SK-N-SH (cell line): ENCODE measurements around the gene ASPSCR1.

Experiments
- JUND ChIP-seq: IDR thresholded peaks from 2 replicates; pipeline ENCODE4 v1.4.0; 2012
- MEF2A ChIP-seq: IDR thresholded peaks from 2 replicates; pipeline ENCODE4 v1.4.0; 2012; ENCODE audit warnings: low read depth, borderline replicate concordance
- POLR2AphosphoS5 ChIP-seq: IDR thresholded peaks from 2 replicates; pipeline ENCODE4 v1.6.1; 2012; ENCODE audit warnings: low read depth, low read length
- RAD21 ChIP-seq: IDR thresholded peaks from 2 replicates; pipeline ENCODE4 v1.6.1; 2012; ENCODE audit warnings: mild to moderate bottlenecking, low read length
- USF2 ChIP-seq: fragments of 150-350 bp; IDR thresholded peaks from 2 replicates; pipeline ENCODE4 v1.6.1; 2017; ENCODE audit warnings: antibody characterized with exemption, low read length, low read depth, borderline replicate concordance
- TF ChIP-seq, protein P1 (sequence below): fragments of 200-600 bp; sonication (generic); IDR thresholded peaks from 2 replicates; pipeline ENCODE4 v1.6.1; 2017; ENCODE audit warnings: antibody characterized with exemption, mild to moderate bottlenecking, moderate library complexity
- TF ChIP-seq, protein P2 (sequence below): IDR thresholded peaks from 2 replicates; pipeline ENCODE4 v1.4.0; 2012; ENCODE audit warnings: low read depth, borderline replicate concordance

GRCh38 chr17:81999976-82000802, 22.8 kb downstream of the ASPSCR1 start:
- TF ChIP-seq POLR2AphosphoS5: no peak
- no peak for TF ChIP-seq JUND
- TF ChIP-seq, protein P1, sequence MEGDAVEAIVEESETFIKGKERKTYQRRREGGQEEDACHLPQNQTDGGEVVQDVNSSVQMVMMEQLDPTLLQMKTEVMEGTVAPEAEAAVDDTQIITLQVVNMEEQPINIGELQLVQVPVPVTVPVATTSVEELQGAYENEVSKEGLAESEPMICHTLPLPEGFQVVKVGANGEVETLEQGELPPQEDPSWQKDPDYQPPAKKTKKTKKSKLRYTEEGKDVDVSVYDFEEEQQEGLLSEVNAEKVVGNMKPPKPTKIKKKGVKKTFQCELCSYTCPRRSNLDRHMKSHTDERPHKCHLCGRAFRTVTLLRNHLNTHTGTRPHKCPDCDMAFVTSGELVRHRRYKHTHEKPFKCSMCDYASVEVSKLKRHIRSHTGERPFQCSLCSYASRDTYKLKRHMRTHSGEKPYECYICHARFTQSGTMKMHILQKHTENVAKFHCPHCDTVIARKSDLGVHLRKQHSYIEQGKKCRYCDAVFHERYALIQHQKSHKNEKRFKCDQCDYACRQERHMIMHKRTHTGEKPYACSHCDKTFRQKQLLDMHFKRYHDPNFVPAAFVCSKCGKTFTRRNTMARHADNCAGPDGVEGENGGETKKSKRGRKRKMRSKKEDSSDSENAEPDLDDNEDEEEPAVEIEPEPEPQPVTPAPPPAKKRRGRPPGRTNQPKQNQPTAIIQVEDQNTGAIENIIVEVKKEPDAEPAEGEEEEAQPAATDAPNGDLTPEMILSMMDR: no peak
- TF ChIP-seq USF2: no peak
- no peak for TF ChIP-seq RAD21
- TF ChIP-seq, protein P2, sequence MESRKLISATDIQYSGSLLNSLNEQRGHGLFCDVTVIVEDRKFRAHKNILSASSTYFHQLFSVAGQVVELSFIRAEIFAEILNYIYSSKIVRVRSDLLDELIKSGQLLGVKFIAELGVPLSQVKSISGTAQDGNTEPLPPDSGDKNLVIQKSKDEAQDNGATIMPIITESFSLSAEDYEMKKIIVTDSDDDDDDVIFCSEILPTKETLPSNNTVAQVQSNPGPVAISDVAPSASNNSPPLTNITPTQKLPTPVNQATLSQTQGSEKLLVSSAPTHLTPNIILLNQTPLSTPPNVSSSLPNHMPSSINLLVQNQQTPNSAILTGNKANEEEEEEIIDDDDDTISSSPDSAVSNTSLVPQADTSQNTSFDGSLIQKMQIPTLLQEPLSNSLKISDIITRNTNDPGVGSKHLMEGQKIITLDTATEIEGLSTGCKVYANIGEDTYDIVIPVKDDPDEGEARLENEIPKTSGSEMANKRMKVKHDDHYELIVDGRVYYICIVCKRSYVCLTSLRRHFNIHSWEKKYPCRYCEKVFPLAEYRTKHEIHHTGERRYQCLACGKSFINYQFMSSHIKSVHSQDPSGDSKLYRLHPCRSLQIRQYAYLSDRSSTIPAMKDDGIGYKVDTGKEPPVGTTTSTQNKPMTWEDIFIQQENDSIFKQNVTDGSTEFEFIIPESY: no peak
- no peak for TF ChIP-seq MEF2A
